ENCODE results near the gene ACP4.
A peak's percentile ranks its signal among the peaks of the same experiment; 100 is the strongest.
"Not testable (repeated sequence)": the region's sequence is repeated elsewhere in the genome, so short reads cannot be mapped to it uniquely, and the experiment has no call there.

ACP4 gene

GRCh38 chr19:50797781-50798658, 7.8 kb downstream of the ACP4 start:
- DNase-seq, result no peak

GRCh38 chr19:50798659-50799546, 8.7 kb downstream of the ACP4 start:
- no peak for DNase-seq

GRCh38 chr19:50799547-50799851, 9.3 kb downstream of the ACP4 start:
- DNase-seq, result no peak

- DNase-seq, result no peak
Measured at GRCh38 chr19:50801107-50801506, 10.9 kb downstream of the ACP4 start.

GRCh38 chr19:50803633-50804419, 13.6 kb downstream of the ACP4 start:
- DNase-seq, result peak in 1 of 2 donors; percentile 12

GRCh38 chr19:50804420-50805272, 14.4 kb downstream of the ACP4 start:
- peak; percentile 99 for DNase-seq

- no peak for DNase-seq
Measured at GRCh38 chr19:50808856-50809255, 18.6 kb downstream of the ACP4 start.

- not testable (repeated sequence) for DNase-seq
Measured at GRCh38 chr19:50811622-50812238, 21.5 kb downstream of the ACP4 start.

GRCh38 chr19:50812474-50812873, 22.3 kb downstream of the ACP4 start:
- no peak for DNase-seq

GRCh38 chr19:50814883-50815282, 24.7 kb downstream of the ACP4 start:
- DNase-seq, result no peak

- no peak for DNase-seq
Measured at GRCh38 chr19:50815439-50815838, 25.2 kb downstream of the ACP4 start.

GRCh38 chr19:50817941-50818858, 28.0 kb downstream of the ACP4 start:
- DNase-seq, result peak; percentile 27 to 53

- DNase-seq, result no peak
Measured at GRCh38 chr19:50818859-50819472, 28.8 kb downstream of the ACP4 start.

- DNase-seq, result no peak
Measured at GRCh38 chr19:50819636-50820035, 29.4 kb downstream of the ACP4 start.

- no peak for DNase-seq
Measured at GRCh38 chr19:50820086-50820485, 29.9 kb downstream of the ACP4 start.

- no peak for DNase-seq
Measured at GRCh38 chr19:50820549-50821247, 30.5 kb downstream of the ACP4 start.

- DNase-seq, result no peak
Measured at GRCh38 chr19:50821248-50821612, 31.0 kb downstream of the ACP4 start.

GRCh38 chr19:50821622-50822021, 31.4 kb downstream of the ACP4 start:
- DNase-seq, result no peak

- DNase-seq, result no peak
Measured at GRCh38 chr19:50822661-50823208, 32.5 kb downstream of the ACP4 start.
